Bronchial epithelial cell (primary cell): ENCODE measurements around the gene SNX30. TPM values are rescaled to one million over a fixed set of nuclear protein-coding genes. Genes with fewer than 3 reads are reported as not detected.

ENCODE experiments used
- DNase-seq: peaks from one replicate; pipeline ENCODE4 v3.0.0-alpha.2; 2010; ENCODE audit warnings: low read depth
- FAIRE-seq: peaks from 2 replicates; lab custom pipeline; 2011; peaks lifted over from hg19 to GRCh38; lab: Jason Lieb, UNC
- H3K27me3 ChIP-seq: 2 replicates; pipeline ENCODE4 v1.5.1; 2011; ENCODE audit warnings: low read length; ENCODE audit not compliant: control insufficient read depth, insufficient read depth
- H3K36me3 ChIP-seq: 2 replicates; pipeline ENCODE4 v1.5.1; 2011; ENCODE audit warnings: low read length; ENCODE audit not compliant: control insufficient read depth, insufficient read depth
- H3K4me3 ChIP-seq: 2 replicates; pipeline ENCODE4 v1.5.1; 2011; ENCODE audit warnings: mild to moderate bottlenecking, low read depth, low read length, control low read depth
- total RNA-seq: library from RNA; depleted of rRNA; stranded (reverse); fragments of >200 nt; gene quantifications from 2 replicates; pipeline ENCODE4 v1.2.1, GENCODE V29; 2014
- TF ChIP-seq, protein P1 (sequence below): IDR thresholded peaks from 2 replicates; pipeline ENCODE4 v1.5.1; 2011; ENCODE audit warnings: mild to moderate bottlenecking, moderate library complexity, low read length, control low read depth, inconsistent platforms; ENCODE audit not compliant: insufficient read depth, severe bottlenecking

SNX30 gene
- total RNA-seq, 1 donor from 2014 or later, result 13.2 TPM

DNA sequence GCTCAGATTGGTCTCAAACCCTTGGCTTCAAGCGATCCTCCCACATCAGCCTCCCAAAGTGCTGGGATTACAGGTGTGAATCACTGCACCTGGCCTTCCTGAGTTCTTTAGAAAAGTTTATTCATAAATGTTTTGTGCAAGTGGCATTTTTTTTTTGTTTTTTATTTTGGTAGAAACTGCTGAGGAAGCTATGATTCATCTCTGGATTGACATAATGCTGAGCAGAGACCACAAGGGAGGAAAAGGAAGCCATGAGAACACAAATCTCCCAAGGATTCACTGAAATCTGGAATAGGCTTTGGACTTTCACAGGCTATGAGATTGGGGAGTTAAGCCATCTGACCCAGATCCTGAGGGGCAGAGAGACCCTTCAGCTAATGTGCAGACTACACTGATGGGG is 143.5 kb downstream of the SNX30 start:
- FAIRE-seq (no peak), DNase-seq (peak; percentile 85)
- TF ChIP-seq, protein P1, sequence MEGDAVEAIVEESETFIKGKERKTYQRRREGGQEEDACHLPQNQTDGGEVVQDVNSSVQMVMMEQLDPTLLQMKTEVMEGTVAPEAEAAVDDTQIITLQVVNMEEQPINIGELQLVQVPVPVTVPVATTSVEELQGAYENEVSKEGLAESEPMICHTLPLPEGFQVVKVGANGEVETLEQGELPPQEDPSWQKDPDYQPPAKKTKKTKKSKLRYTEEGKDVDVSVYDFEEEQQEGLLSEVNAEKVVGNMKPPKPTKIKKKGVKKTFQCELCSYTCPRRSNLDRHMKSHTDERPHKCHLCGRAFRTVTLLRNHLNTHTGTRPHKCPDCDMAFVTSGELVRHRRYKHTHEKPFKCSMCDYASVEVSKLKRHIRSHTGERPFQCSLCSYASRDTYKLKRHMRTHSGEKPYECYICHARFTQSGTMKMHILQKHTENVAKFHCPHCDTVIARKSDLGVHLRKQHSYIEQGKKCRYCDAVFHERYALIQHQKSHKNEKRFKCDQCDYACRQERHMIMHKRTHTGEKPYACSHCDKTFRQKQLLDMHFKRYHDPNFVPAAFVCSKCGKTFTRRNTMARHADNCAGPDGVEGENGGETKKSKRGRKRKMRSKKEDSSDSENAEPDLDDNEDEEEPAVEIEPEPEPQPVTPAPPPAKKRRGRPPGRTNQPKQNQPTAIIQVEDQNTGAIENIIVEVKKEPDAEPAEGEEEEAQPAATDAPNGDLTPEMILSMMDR, result no peak
- no peak overlapping the region for H3K4me3 ChIP-seq
- H3K27me3 ChIP-seq, result peaks cover 5% of the 10 kb centered on the region
- H3K36me3 ChIP-seq, result no peaks in the 10 kb centered on the region

DNA sequence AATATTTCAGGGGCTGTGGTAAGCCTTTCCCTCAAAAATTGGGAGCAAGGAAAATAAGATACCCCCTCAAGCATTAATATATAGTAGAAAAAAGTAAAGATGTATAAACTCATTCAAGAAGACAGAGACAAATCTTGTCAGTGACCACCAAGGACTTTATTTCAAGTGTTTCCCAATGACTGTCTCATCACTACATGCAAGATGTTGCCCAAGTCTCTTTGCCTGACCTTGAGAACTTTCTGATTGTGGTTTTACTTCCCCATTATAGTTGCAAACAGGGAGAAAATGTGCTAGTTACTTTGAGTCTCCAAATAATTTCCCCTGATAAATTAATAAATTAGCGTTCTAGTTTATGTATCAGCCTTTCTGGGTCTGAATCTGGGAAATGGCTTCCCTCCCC is 144.1 kb downstream of the SNX30 start:
- DNase-seq (no peak), FAIRE-seq (no peak)
- H3K27me3 ChIP-seq, result peaks cover 5% of the 10 kb centered on the region
- no peak overlapping the region for H3K4me3 ChIP-seq
- no peaks in the 10 kb centered on the region for H3K36me3 ChIP-seq
- TF ChIP-seq, protein P1, result no peak

- TF ChIP-seq, protein P1, result no peak
- DNase-seq (no peak), FAIRE-seq (no peak)
- no peaks in the 10 kb centered on the region for H3K36me3 ChIP-seq
- H3K27me3 ChIP-seq, result no peaks in the 10 kb centered on the region
- H3K4me3 ChIP-seq, result no peak overlapping the region
These were observed 145.6 kb downstream of the SNX30 start for GRCh38 chr9:112896131-112896530.

DNA sequence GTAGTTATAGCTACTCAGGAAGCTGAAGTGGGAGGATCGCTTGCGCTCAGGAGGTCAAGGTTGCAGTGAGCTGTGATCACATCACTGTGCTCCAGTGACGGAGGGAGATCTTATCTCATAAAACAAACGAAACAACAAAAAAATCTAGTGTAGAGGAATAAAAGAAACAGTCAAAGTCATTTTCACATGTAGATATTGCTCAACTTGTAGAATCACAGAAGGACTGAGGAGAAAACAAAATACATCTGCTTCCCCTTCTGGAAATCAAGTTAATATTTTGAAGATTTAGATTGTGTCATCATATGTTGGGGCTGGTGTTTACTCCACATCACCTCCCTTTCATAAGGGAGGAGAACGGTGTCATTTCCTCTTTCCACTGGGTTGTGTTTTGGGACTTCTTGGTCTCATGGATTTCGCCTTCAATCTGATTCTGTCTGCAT is 148.3 kb downstream of the SNX30 start:
- peak; percentile 28 for FAIRE-seq

DNA sequence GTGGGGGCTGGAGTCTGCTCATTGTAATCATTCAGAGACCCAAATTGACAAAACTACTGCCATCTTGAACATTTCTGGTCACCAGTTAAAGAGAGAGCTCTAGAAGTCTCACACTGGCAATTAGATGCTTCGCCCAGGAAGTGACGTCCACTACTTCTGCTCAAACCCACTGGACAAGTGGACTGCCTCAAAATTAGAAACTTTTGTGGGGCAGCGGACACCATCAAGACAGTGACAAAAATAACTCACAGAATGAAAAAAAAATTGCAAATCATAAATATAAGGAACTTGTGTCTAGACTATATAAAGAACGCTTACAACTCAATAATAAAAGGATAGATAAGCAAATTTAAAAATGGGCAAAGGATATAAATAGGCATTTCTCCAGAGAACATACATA is 149.9 kb downstream of the SNX30 start:
- no peak overlapping the region for H3K4me3 ChIP-seq
- DNase-seq (no peak), FAIRE-seq (no peak)
- peaks cover 2% of the 10 kb centered on the region for H3K27me3 ChIP-seq
- TF ChIP-seq, protein P1, result no peak
- H3K36me3 ChIP-seq, result no peaks in the 10 kb centered on the region

More for the DNA sequence above, 148.3 kb downstream of the SNX30 start:
- Histone ChIP-seq H3K36me3 (no peaks in the 10 kb centered on the region), H3K27me3 (no peaks in the 10 kb centered on the region), H3K4me3 (no peak overlapping the region)
- TF ChIP-seq, protein P1, result no peak
- DNase-seq, result no peak

DNA sequence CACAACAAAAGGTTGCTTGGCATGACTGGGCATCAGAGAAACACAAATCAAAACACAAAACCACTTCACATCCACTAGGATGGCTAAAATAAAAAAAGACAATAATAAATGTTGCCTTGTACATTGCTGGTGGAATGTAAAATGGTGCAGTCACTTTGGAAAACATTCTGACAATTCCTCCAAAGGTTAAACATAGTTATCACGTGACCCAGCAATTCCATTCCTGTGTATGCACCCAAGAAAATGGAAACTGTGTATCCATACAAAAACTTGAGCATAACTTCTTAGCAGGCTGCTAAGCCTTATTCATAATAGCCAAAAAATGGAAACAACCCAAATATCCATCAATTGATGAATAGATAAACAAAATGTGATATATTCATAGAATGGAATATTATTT is 150.3 kb downstream of the SNX30 start:
- TF ChIP-seq, protein P1, result no peak
- Histone ChIP-seq H3K4me3 (no peak overlapping the region), H3K27me3 (peaks cover 2% of the 10 kb centered on the region), H3K36me3 (no peaks in the 10 kb centered on the region)
- DNase-seq, result no peak
- FAIRE-seq, result no peak
